HEK293 (cell line): ENCODE results near the gene VPS26C.
A peak's percentile ranks its signal among the peaks of the same experiment; 100 is the strongest.

ENCODE experiments used
- CTCF ChIA-PET: fragments of 350-600 bp; formaldehyde crosslinking; extraction: SDS; loops from one replicate; lab custom pipeline; 2021; ENCODE audit warnings: antibody characterized with exemption; lab: Yijun Ruan, JAX
- POLR2A ChIA-PET: fragments of 300-600 bp; formaldehyde crosslinking; extraction: SDS; loops from one replicate; lab custom pipeline; 2020; ENCODE audit warnings: antibody characterized with exemption, inconsistent platforms; lab: Yijun Ruan, JAX
- H3K27ac ChIP-seq: fragments of 200-500 bp; sonication (Bioruptor generic); 2 replicates; pipeline ENCODE4 v1.5.1; 2014; ENCODE audit warnings: low read depth, low read length, control low read depth, inconsistent platforms; ENCODE audit errors: extremely low read depth
- H3K36me3 ChIP-seq, 2 experiments: fragments of 200-500 bp in 1 of 2; sonication (Bioruptor generic) in 1 of 2; 1 replicate in 1 of 2; 2 replicates in 1 of 2; pipeline ENCODE4 v1.5.1; 2014 to 2017; ENCODE audit warnings: inconsistent platforms in 2 of 2, low read length in 2 of 2; ENCODE audit not compliant: control insufficient read depth in 2 of 2, insufficient read depth in 1 of 2
- H3K4me1 ChIP-seq: fragments of 200-500 bp; sonication (Bioruptor generic); 2 replicates; pipeline ENCODE4 v1.5.1; 2014; ENCODE audit warnings: mild to moderate bottlenecking, low read length, inconsistent platforms; ENCODE audit not compliant: control insufficient read depth, insufficient read depth
- H3K4me3 ChIP-seq: 2 replicates; pipeline ENCODE4 v1.5.1; 2011; ENCODE audit warnings: low read depth, mild to moderate bottlenecking, control low read depth, low read length, moderate library complexity
- H3K9me3 ChIP-seq: fragments of 200-500 bp; sonication (Bioruptor generic); 2 replicates; pipeline ENCODE4 v1.5.1; 2014; ENCODE audit warnings: low read depth, low read length, inconsistent platforms; ENCODE audit not compliant: control insufficient read depth, insufficient read depth
- BCL11B ChIP-seq: fragments of 450-650 bp; formaldehyde crosslinking; IDR thresholded peaks from 2 replicates; pipeline ENCODE4 v1.5.1; 2016; ENCODE audit warnings: low read depth, missing biosample characterization, missing genetic modification characterization
- FEZF1 ChIP-seq: fragments of 450-650 bp; formaldehyde crosslinking; IDR thresholded peaks from 2 replicates; pipeline ENCODE4 v1.5.1; 2016; ENCODE audit warnings: missing biosample characterization, missing genetic modification characterization
- GLIS1 ChIP-seq: fragments of 450-650 bp; formaldehyde crosslinking; IDR thresholded peaks from 2 replicates; pipeline ENCODE4 v1.5.1; 2016; ENCODE audit warnings: missing biosample characterization, missing genetic modification characterization
- KLF9 ChIP-seq: fragments of 450-650 bp; formaldehyde crosslinking; IDR thresholded peaks from 2 replicates; pipeline ENCODE4 v1.5.1; 2016; ENCODE audit warnings: missing biosample characterization, missing genetic modification characterization, low read depth
- MEIS1 ChIP-seq: sonication (generic); formaldehyde crosslinking; IDR thresholded peaks from 2 replicates; pipeline ENCODE4 v1.8.1; 2022; ENCODE audit warnings: missing genetic modification reagents, mild to moderate bottlenecking, borderline replicate concordance
- SCRT2 ChIP-seq: fragments of 450-650 bp; formaldehyde crosslinking; IDR thresholded peaks from 2 replicates; pipeline ENCODE4 v1.5.1; 2016; ENCODE audit warnings: missing biosample characterization, missing genetic modification characterization
- SP2 ChIP-seq: fragments of 450-650 bp; formaldehyde crosslinking; IDR thresholded peaks from 2 replicates; pipeline ENCODE4 v1.5.1; 2016; ENCODE audit warnings: missing biosample characterization, missing genetic modification characterization
- ZBTB8A ChIP-seq: fragments of 450-650 bp; formaldehyde crosslinking; IDR thresholded peaks from 2 replicates; pipeline ENCODE4 v1.5.1; 2016; ENCODE audit warnings: missing biosample characterization, missing genetic modification characterization
- ZEB2 ChIP-seq: fragments of 450-650 bp; formaldehyde crosslinking; IDR thresholded peaks from 2 replicates; pipeline ENCODE4 v1.5.1; 2016; ENCODE audit warnings: missing biosample characterization, missing genetic modification characterization
- ZFP37 ChIP-seq: fragments of 450-650 bp; formaldehyde crosslinking; IDR thresholded peaks from 2 replicates; pipeline ENCODE4 v1.5.1; 2016; ENCODE audit warnings: missing biosample characterization, missing genetic modification characterization
- ZNF10 ChIP-seq: fragments of 450-650 bp; formaldehyde crosslinking; IDR thresholded peaks from 2 replicates; pipeline ENCODE4 v1.5.1; 2017; ENCODE audit warnings: missing biosample characterization, missing genetic modification characterization
- ZNF239 ChIP-seq: fragments of 450-650 bp; formaldehyde crosslinking; IDR thresholded peaks from 2 replicates; pipeline ENCODE4 v1.5.1; 2016; ENCODE audit warnings: missing biosample characterization, missing genetic modification characterization
- ZNF416 ChIP-seq: fragments of 450-650 bp; formaldehyde crosslinking; IDR thresholded peaks from 2 replicates; pipeline ENCODE4 v1.5.1; 2016; ENCODE audit warnings: missing biosample characterization, missing genetic modification characterization
- ZNF423 ChIP-seq: fragments of 450-650 bp; formaldehyde crosslinking; IDR thresholded peaks from 2 replicates; pipeline ENCODE4 v1.5.1; 2016; ENCODE audit warnings: missing biosample characterization, missing genetic modification characterization
- ZNF501 ChIP-seq: fragments of 450-650 bp; formaldehyde crosslinking; IDR thresholded peaks from 2 replicates; pipeline ENCODE4 v1.5.1; 2016; ENCODE audit warnings: missing biosample characterization, missing genetic modification characterization
- ZNF585B ChIP-seq: fragments of 450-650 bp; formaldehyde crosslinking; IDR thresholded peaks from 2 replicates; pipeline ENCODE4 v1.5.1; 2016; ENCODE audit warnings: missing biosample characterization, missing genetic modification characterization
- ZNF596 ChIP-seq: fragments of 450-650 bp; IDR thresholded peaks from 2 replicates; pipeline ENCODE4 v1.5.0; 2018; ENCODE audit warnings: missing biosample characterization, mild to moderate bottlenecking, missing genetic modification characterization, moderate library complexity
- ZNF610 ChIP-seq: fragments of 450-650 bp; formaldehyde crosslinking; IDR thresholded peaks from 2 replicates; pipeline ENCODE4 v1.5.1; 2016; ENCODE audit warnings: missing biosample characterization, missing genetic modification characterization, borderline replicate concordance
- ZNF629 ChIP-seq: fragments of 450-650 bp; formaldehyde crosslinking; IDR thresholded peaks from 2 replicates; pipeline ENCODE4 v1.5.1; 2017; ENCODE audit warnings: missing biosample characterization, missing genetic modification characterization
- ZNF830 ChIP-seq: fragments of 450-650 bp; IDR thresholded peaks from 2 replicates; pipeline ENCODE4 v1.5.0; 2018; ENCODE audit warnings: missing biosample characterization, missing genetic modification characterization, low read depth, mild to moderate bottlenecking, moderate library complexity
- ZNF837 ChIP-seq: fragments of 450-650 bp; formaldehyde crosslinking; IDR thresholded peaks from 2 replicates; pipeline ENCODE4 v1.5.1; 2016; ENCODE audit warnings: missing biosample characterization, missing genetic modification characterization
- TF ChIP-seq, protein P1 (sequence below): fragments of 450-650 bp; formaldehyde crosslinking; IDR thresholded peaks from 2 replicates; pipeline ENCODE4 v1.5.1; 2016; ENCODE audit warnings: missing biosample characterization, missing genetic modification characterization, low read depth
- TF ChIP-seq, protein P2 (sequence below): fragments of 450-650 bp; formaldehyde crosslinking; optimal IDR thresholded peaks from 2 replicates; pipeline ENCODE3; 2016; ENCODE audit warnings: missing biosample characterization, mild to moderate bottlenecking, missing genetic modification characterization
- TF ChIP-seq, protein P3 (sequence below): fragments of 450-650 bp; formaldehyde crosslinking; IDR thresholded peaks from 2 replicates; pipeline ENCODE4 v1.5.1; 2017; ENCODE audit warnings: missing biosample characterization, missing genetic modification characterization
- TF ChIP-seq, protein P4 (sequence below): fragments of 450-650 bp; formaldehyde crosslinking; IDR thresholded peaks from 2 replicates; pipeline ENCODE4 v1.5.1; 2016; ENCODE audit warnings: missing biosample characterization, missing genetic modification characterization
- TF ChIP-seq, protein P5 (sequence below): fragments of 450-650 bp; formaldehyde crosslinking; IDR thresholded peaks from 2 replicates; pipeline ENCODE4 v1.5.1; 2016; ENCODE audit warnings: missing biosample characterization, missing genetic modification characterization
- TF ChIP-seq, protein P6 (sequence below): fragments of 450-650 bp; formaldehyde crosslinking; IDR thresholded peaks from 2 replicates; pipeline ENCODE4 v1.5.1; 2016; ENCODE audit warnings: missing biosample characterization, missing genetic modification characterization

VPS26C gene

DNA sequence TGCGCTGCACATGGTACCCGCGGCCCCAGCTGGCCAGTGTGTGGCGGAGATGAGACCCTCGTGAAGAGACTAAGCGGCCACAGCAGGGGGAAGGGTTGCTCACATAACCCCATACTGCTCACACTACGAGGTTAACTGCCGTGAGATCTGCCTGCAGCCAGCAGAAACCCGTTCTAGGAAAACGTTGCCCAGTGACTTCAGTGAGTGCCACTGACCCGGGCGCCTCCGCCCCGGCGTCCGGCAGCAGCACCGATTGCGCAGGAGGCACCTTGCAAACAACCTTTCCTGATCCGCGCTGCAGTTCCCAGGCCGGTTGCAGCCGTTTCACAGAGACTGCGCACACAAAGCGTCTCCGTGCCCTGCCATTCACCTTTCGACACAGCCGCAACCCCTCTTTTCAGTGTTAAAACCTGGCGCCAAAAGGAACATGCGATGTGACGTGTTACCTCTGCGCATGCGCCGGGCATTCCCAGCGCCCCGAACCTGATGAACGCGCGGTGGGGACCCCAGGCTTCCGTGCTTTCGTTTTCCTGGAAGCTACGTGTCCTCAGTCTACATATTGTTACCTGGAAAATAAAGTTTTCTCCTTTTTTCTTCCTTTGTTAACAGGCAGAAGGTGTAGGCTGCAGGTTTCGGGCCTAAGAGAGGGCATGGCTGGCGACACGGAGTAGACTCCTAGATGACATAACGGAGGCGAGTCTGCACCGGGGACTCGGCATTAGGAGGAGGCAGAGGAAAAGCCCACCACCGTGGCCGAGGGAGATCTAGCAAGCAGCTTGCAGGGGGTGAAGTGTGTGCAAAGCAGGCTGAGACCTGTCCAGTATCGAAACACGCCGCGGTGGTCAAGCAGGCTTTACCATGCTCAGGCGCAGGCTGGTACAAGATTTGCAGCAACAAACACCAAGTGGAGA lies 8.9 kb downstream of the VPS26C start (continued):
- TF ChIP-seq GLIS1 (tag by site-specific recombination): peak; percentile 76
- TF ChIP-seq, protein P1, sequence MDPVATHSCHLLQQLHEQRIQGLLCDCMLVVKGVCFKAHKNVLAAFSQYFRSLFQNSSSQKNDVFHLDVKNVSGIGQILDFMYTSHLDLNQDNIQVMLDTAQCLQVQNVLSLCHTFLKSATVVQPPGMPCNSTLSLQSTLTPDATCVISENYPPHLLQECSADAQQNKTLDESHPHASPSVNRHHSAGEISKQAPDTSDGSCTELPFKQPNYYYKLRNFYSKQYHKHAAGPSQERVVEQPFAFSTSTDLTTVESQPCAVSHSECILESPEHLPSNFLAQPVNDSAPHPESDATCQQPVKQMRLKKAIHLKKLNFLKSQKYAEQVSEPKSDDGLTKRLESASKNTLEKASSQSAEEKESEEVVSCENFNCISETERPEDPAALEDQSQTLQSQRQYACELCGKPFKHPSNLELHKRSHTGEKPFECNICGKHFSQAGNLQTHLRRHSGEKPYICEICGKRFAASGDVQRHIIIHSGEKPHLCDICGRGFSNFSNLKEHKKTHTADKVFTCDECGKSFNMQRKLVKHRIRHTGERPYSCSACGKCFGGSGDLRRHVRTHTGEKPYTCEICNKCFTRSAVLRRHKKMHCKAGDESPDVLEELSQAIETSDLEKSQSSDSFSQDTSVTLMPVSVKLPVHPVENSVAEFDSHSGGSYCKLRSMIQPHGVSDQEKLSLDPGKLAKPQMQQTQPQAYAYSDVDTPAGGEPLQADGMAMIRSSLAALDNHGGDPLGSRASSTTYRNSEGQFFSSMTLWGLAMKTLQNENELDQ (tag by site-specific recombination): no peak
- peak; percentile 90 for TF ChIP-seq SCRT2
- peak; percentile 86 for TF ChIP-seq ZNF629
- TF ChIP-seq, protein P2, sequence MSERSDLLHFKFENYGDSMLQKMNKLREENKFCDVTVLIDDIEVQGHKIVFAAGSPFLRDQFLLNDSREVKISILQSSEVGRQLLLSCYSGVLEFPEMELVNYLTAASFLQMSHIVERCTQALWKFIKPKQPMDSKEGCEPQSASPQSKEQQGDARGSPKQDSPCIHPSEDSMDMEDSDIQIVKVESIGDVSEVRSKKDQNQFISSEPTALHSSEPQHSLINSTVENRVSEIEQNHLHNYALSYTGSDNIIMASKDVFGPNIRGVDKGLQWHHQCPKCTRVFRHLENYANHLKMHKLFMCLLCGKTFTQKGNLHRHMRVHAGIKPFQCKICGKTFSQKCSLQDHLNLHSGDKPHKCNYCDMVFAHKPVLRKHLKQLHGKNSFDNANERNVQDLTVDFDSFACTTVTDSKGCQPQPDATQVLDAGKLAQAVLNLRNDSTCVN (tag by site-specific recombination): peak; percentile 61
- peak; percentile 40; the same call in 1 of the 2 replicates for TF ChIP-seq ZNF610
- peak; percentile 78; the same call in 1 of the 2 replicates for TF ChIP-seq ZEB2 (tag by site-specific recombination)
- peak; percentile 66; the same call in 1 of the 2 replicates for TF ChIP-seq ZFP37 (tag by site-specific recombination)
- TF ChIP-seq, protein P3, sequence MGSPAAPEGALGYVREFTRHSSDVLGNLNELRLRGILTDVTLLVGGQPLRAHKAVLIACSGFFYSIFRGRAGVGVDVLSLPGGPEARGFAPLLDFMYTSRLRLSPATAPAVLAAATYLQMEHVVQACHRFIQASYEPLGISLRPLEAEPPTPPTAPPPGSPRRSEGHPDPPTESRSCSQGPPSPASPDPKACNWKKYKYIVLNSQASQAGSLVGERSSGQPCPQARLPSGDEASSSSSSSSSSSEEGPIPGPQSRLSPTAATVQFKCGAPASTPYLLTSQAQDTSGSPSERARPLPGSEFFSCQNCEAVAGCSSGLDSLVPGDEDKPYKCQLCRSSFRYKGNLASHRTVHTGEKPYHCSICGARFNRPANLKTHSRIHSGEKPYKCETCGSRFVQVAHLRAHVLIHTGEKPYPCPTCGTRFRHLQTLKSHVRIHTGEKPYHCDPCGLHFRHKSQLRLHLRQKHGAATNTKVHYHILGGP (tag by site-specific recombination): no peak
- no peak for TF ChIP-seq ZNF596 (tag by site-specific recombination)
- no peak for TF ChIP-seq ZNF501 (tag by site-specific recombination)
- peak; percentile 23; the same call in 1 of the 2 replicates for TF ChIP-seq ZNF585B
- TF ChIP-seq, protein P4, sequence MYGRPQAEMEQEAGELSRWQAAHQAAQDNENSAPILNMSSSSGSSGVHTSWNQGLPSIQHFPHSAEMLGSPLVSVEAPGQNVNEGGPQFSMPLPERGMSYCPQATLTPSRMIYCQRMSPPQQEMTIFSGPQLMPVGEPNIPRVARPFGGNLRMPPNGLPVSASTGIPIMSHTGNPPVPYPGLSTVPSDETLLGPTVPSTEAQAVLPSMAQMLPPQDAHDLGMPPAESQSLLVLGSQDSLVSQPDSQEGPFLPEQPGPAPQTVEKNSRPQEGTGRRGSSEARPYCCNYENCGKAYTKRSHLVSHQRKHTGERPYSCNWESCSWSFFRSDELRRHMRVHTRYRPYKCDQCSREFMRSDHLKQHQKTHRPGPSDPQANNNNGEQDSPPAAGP (tag by site-specific recombination): peak; percentile 5; the same call in 1 of the 2 replicates
- TF ChIP-seq ZBTB8A (tag by site-specific recombination): peak; percentile 43
- no peak for TF ChIP-seq ZNF830 (tag by site-specific recombination)
- 0 out of 2 replicates have a peak, but pooled peaks have one; percentile 26 for TF ChIP-seq ZNF239 (tag by site-specific recombination)
- TF ChIP-seq, protein P5, sequence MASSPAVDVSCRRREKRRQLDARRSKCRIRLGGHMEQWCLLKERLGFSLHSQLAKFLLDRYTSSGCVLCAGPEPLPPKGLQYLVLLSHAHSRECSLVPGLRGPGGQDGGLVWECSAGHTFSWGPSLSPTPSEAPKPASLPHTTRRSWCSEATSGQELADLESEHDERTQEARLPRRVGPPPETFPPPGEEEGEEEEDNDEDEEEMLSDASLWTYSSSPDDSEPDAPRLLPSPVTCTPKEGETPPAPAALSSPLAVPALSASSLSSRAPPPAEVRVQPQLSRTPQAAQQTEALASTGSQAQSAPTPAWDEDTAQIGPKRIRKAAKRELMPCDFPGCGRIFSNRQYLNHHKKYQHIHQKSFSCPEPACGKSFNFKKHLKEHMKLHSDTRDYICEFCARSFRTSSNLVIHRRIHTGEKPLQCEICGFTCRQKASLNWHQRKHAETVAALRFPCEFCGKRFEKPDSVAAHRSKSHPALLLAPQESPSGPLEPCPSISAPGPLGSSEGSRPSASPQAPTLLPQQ (tag by site-specific recombination): peak; percentile 23; the same call in 1 of the 2 replicates
- TF ChIP-seq, all 188 proteins: peak for 41

DNA sequence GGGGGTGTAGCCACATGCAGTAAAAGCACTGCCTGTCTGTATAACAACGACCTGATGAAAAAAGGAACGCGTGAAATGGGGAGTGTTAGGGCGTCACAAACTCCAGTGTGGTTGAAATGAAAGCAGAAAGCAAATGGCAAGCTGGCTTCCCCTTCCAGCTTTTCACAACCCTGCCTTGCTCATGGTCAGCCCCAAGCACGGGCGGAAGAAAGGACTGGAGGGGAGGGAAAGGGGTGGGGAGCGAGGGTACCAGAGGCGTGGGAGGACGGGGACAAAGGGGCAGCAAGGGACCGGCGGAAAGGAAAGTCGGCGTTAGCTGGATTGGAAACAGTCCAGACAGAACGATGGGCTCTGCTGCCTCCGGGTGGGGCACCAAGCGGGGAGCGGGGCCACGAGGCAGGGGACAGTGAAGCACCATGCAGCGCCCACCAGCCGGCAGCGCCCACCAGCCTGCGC lies 9.6 kb downstream of the VPS26C start:
- Histone ChIP-seq H3K4me1 (peaks cover 18% of the 10 kb centered on the region; the same call in 1 of the 2 replicates), H3K36me3 (peaks cover 0 to 12% of the 10 kb centered on the region in 2 experiments; a peak in 1 of 3 replicates), H3K9me3 (no peaks in the 10 kb centered on the region), H3K27ac (peak overlapping the region; percentile 93), H3K4me3 (peak overlapping the region; percentile 47)
- ChIA-PET POLR2A (interaction anchor here (0.6 to 3.1 kb wide), 5 partner anchors 10 to 306 kb away, joined by 3 to 25 read pairs (median 4); partner anchors contain the start of gene VPS26C), CTCF (interaction anchor here (0.5 to 0.8 kb wide), 5 partner anchors 9 to 308 kb away, joined by 3 to 4 read pairs (median 3); no protein-coding TSS in a partner anchor)
- TF ChIP-seq ZNF837 (tag by site-specific recombination) (0 out of 2 replicates have a peak, but pooled peaks have one; percentile 50), KLF9 (tag by site-specific recombination) (peak; percentile 41; the same call in 1 of the 2 replicates), FEZF1 (no peak), BCL11B (peak; percentile 14; the same call in 1 of the 2 replicates), ZNF10 (tag by site-specific recombination) (no peak), SP2 (tag by site-specific recombination) (peak; percentile 60), ZNF423 (tag by site-specific recombination) (no peak; the same call in 1 of the 2 replicates), ZNF416 (tag by site-specific recombination) (no peak), MEIS1 (no peak)
- TF ChIP-seq, protein P6, sequence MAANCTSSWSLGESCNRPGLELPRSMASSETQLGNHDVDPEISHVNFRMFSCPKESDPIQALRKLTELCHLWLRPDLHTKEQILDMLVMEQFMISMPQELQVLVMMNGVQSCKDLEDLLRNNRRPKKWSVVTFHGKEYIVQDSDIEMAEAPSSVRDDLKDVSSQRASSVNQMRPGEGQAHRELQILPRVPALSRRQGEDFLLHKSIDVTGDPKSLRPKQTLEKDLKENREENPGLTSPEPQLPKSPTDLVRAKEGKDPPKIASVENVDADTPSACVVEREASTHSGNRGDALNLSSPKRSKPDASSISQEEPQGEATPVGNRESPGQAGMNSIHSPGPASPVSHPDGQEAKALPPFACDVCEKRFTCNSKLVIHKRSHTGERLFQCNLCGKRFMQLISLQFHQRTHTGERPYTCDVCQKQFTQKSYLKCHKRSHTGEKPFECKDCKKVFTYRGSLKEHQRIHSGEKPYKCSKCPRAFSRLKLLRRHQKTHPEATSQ (tag by site-specific recombination): peak; percentile 79; the same call in 1 of the 2 replicates
